OCI-LY7 (cell line): ENCODE data around the gene APOL6. TPM values are rescaled to one million over a fixed set of nuclear protein-coding genes. Genes with fewer than 3 reads are reported as not detected.
A peak's percentile ranks its signal among the peaks of the same experiment; 100 is the strongest.

Experiments
- BruUV-seq: library from RNA; stranded (reverse); fragments of 400-500 nt; replicated peaks from 2 replicates; lab custom pipeline; 2021; lab: Mats Ljungman, UMichigan
- CTCF ChIA-PET: fragments of 300-600 bp; sonication (Branson Sonifier 250); formaldehyde crosslinking; loops from one replicate; lab custom pipeline; 2022; ENCODE audit warnings: antibody characterized with exemption; ENCODE audit not compliant: unreplicated experiment; lab: Charles Lee
- POLR2A ChIA-PET: fragments of 300-600 bp; sonication (Branson Sonifier 250); formaldehyde crosslinking; loops from one replicate; lab custom pipeline; 2022; ENCODE audit warnings: antibody characterized with exemption; lab: Charles Lee
- DNase-seq: peaks from one replicate; pipeline ENCODE4 v3.0.0-alpha.2; 2015; ENCODE audit warnings: low spot score
- H2AFZ ChIP-seq: fragments of 200-600 bp; sonication (generic), shearing (Covaris generic); 2 replicates; pipeline ENCODE4 v1.6.1; 2014; ENCODE audit warnings: mild to moderate bottlenecking, antibody characterized with exemption, low read length, moderate library complexity
- H3K27ac ChIP-seq: fragments of 200-600 bp; sonication (generic); 2 replicates; pipeline ENCODE4 v1.5.1; 2014; ENCODE audit warnings: mixed run types, low read depth, mild to moderate bottlenecking, moderate library complexity, low read length, inconsistent platforms; ENCODE audit not compliant: poor library complexity, severe bottlenecking
- H3K36me3 ChIP-seq: fragments of 200-600 bp; sonication (generic); 2 replicates; pipeline ENCODE4 v1.6.1; 2014; ENCODE audit warnings: mild to moderate bottlenecking, antibody characterized with exemption, low read length, moderate library complexity, mixed read lengths; ENCODE audit not compliant: insufficient read depth
- H3K4me1 ChIP-seq: fragments of 200-600 bp; sonication (generic); 2 replicates; pipeline ENCODE4 v1.5.1; 2014; ENCODE audit warnings: mild to moderate bottlenecking, low read length; ENCODE audit not compliant: insufficient read depth, poor library complexity, severe bottlenecking
- H3K4me2 ChIP-seq: fragments of 200-600 bp; sonication (generic); 2 replicates; pipeline ENCODE4 v1.6.1; 2014; ENCODE audit warnings: mild to moderate bottlenecking, low read length
- H3K4me3 ChIP-seq: fragments of 200-600 bp; sonication (generic); 2 replicates; pipeline ENCODE4 v1.5.1; 2014; ENCODE audit warnings: mild to moderate bottlenecking, low read depth, low read length; ENCODE audit not compliant: poor library complexity, severe bottlenecking
- H3K79me2 ChIP-seq: fragments of 200-600 bp; sonication (generic); 2 replicates; pipeline ENCODE4 v1.6.1; 2016; ENCODE audit warnings: low read depth, mild to moderate bottlenecking, low read length, moderate library complexity, mixed read lengths; ENCODE audit not compliant: insufficient read depth
- H3K9me2 ChIP-seq: fragments of 200-600 bp; sonication (generic); 2 replicates; pipeline ENCODE4 v1.6.1; 2016; ENCODE audit warnings: mild to moderate bottlenecking, low read length, mixed read lengths; ENCODE audit not compliant: insufficient read depth
- H3K9me3 ChIP-seq: fragments of 200-600 bp; sonication (generic); 2 replicates; pipeline ENCODE4 v1.6.1; 2014; ENCODE audit warnings: mild to moderate bottlenecking, mixed run types, low read length, mixed read lengths
- H4K20me1 ChIP-seq: fragments of 200-600 bp; sonication (generic); 2 replicates; pipeline ENCODE4 v1.6.1; 2014; ENCODE audit warnings: mild to moderate bottlenecking, antibody characterized with exemption, low read length, moderate library complexity, mixed read lengths; ENCODE audit not compliant: insufficient read depth
- EZH2phosphoT487 ChIP-seq: fragments of 200-600 bp; sonication (generic); IDR thresholded peaks from 2 replicates; pipeline ENCODE4 v1.6.1; 2018; ENCODE audit warnings: low read depth, borderline replicate concordance, mild to moderate bottlenecking, mixed run types, antibody characterized with exemption, low read length, moderate library complexity, mixed read lengths
- intact Hi-C: fragments of 100-400 bp; cut with micrococcal nuclease; formaldehyde crosslinking; loops from one replicate; pipeline ENCODE4 v1.10.0; 2022; ENCODE audit not compliant: unreplicated experiment
- total RNA-seq, 2 experiments: library from RNA; depleted of rRNA in 1 of 2; stranded (reverse); fragments of >200 nt in 1 of 2; shearing (Covaris generic) in 1 of 2; gene quantifications; 2 replicates each; pipeline ENCODE4 v1.2.3, GENCODE V29; 2014 to 2022
- TF ChIP-seq, protein P1 (sequence below): fragments of 200-600 bp; sonication (generic); conservative IDR thresholded peaks from 2 replicates; pipeline ENCODE4 v1.5.1; 2014; ENCODE audit warnings: mild to moderate bottlenecking, antibody characterized with exemption, low read length, moderate library complexity, mixed read lengths

Gene APOL6
- total RNA-seq, 2 experiments from 2014 or later: 22.0 to 27.8 TPM

- Histone ChIP-seq H3K4me3 (no peak overlapping the region), H3K27ac (no peak overlapping the region), H4K20me1 (no peaks in the 10 kb centered on the region), H3K9me3 (0 out of 2 replicates have a peak, but pooled peaks cover 14% of the 10 kb centered on the region), H3K36me3 (no peaks in the 10 kb centered on the region), H3K79me2 (no peaks in the 10 kb centered on the region), H2AFZ (no peak overlapping the region), H3K9me2 (no peaks in the 10 kb centered on the region), H3K4me2 (no peak overlapping the region), H3K4me1 (no peaks in the 10 kb centered on the region)
- no TSS peak for BruUV-seq
- no peak for TF ChIP-seq EZH2phosphoT487
- TF ChIP-seq, protein P1, sequence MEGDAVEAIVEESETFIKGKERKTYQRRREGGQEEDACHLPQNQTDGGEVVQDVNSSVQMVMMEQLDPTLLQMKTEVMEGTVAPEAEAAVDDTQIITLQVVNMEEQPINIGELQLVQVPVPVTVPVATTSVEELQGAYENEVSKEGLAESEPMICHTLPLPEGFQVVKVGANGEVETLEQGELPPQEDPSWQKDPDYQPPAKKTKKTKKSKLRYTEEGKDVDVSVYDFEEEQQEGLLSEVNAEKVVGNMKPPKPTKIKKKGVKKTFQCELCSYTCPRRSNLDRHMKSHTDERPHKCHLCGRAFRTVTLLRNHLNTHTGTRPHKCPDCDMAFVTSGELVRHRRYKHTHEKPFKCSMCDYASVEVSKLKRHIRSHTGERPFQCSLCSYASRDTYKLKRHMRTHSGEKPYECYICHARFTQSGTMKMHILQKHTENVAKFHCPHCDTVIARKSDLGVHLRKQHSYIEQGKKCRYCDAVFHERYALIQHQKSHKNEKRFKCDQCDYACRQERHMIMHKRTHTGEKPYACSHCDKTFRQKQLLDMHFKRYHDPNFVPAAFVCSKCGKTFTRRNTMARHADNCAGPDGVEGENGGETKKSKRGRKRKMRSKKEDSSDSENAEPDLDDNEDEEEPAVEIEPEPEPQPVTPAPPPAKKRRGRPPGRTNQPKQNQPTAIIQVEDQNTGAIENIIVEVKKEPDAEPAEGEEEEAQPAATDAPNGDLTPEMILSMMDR: no peak
- ChIA-PET CTCF (no interaction called here), POLR2A (no interaction called here)
- intact Hi-C loops: no loop called here
- no peak for DNase-seq
Measured at GRCh38 chr22:35711336-35711735, 63.1 kb downstream of the APOL6 start.

DNA sequence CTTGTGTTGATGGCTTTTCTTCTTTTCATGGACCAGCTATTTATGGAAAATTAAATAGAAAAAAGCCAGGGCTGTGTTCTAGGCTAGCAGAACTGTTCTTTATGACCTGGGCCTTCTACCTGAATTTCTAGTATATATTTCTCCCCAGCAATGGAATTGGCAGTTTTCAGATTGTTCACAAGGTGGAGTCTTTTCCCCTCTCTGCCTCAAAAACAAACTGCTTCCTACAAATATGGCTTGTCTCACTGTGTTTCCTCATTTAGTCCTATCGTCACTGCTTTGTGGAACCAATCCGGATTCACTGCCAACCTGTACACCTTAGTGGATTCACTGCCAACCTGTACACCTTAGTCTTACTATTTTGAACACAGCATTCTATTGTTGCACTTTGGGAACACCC is 64.4 kb downstream of the APOL6 start:
- Histone ChIP-seq H4K20me1 (no peaks in the 10 kb centered on the region), H3K4me1 (no peaks in the 10 kb centered on the region), H3K9me3 (0 out of 2 replicates have a peak, but pooled peaks cover 14% of the 10 kb centered on the region), H3K4me3 (no peak overlapping the region), H3K79me2 (no peaks in the 10 kb centered on the region), H3K36me3 (no peaks in the 10 kb centered on the region), H3K4me2 (no peak overlapping the region), H3K9me2 (no peaks in the 10 kb centered on the region), H3K27ac (no peak overlapping the region), H2AFZ (peak overlapping the region; percentile 27; the same call in 1 of the 2 replicates)
- intact Hi-C loops: loop anchor here (1.0 kb wide), 1 partner anchor 209 kb away; no protein-coding TSS in a partner anchor
- TF ChIP-seq EZH2phosphoT487: no peak
- TF ChIP-seq, protein P1: peak; percentile 74
- ChIA-PET CTCF (no interaction called here), POLR2A (no interaction called here)
- DNase-seq: peak; percentile 45
- no TSS peak for BruUV-seq

- Histone ChIP-seq H3K4me1 (peaks cover 8% of the 10 kb centered on the region), H3K27ac (no peak within 1 kb of the TSS), H3K4me3 (no peak within 1 kb of the TSS), H3K4me2 (no peak within 1 kb of the TSS), H3K9me2 (no peaks in the 10 kb centered on the region), H3K9me3 (0 out of 2 replicates have a peak, but pooled peaks cover 8% of the 10 kb centered on the region), H4K20me1 (no peaks in the 10 kb centered on the region), H3K36me3 (no peaks in the 10 kb centered on the region), H3K79me2 (no peaks in the 10 kb centered on the region), H2AFZ (no peak within 1 kb of the TSS)
- DNase-seq: no peak
- CTCF ChIA-PET: interaction anchor here (0.6 kb wide), 1 partner anchor 16 kb away, joined by 3 read pairs; no protein-coding TSS in a partner anchor
- POLR2A ChIA-PET: interaction anchor here (0.6 to 1.0 kb wide), 6 partner anchors 11 to 443 kb away, joined by 3 to 9 read pairs (median 4); partner anchors contain the start of gene APOL3
- TF ChIP-seq EZH2phosphoT487: no peak
- TF ChIP-seq, protein P1: no peak
- BruUV-seq: no TSS peak
- intact Hi-C loops: no loop called here
Measured at GRCh38 chr22:35717572-35717971, 69.3 kb downstream of the APOL6 start, which contains the start of gene APOL5. Gene APOL5 (plus strand): TSS chr22:35717872. CDS start chr22:35717872, 0 bp downstream.
